ENCODE data around the gene SLC6A11.
A peak's percentile ranks its signal among the peaks of the same experiment; 100 is the strongest.

- TF ChIP-seq CTCF (IDR thresholded peaks at IDR 0.05; ENCODE audit: low read length) (peak; percentile 85), EZH2 (IDR thresholded peaks at IDR 0.05; ENCODE audit: borderline replicate concordance, low read length) (no peak)
These were observed 125.9 kb downstream of the SLC6A11 start for GRCh38 chr3:10941972-10942371.
